ENCODE data around the gene LSM7. TPM values are rescaled to one million over a fixed set of nuclear protein-coding genes. Genes with fewer than 3 reads are reported as not detected.

Gene LSM7
- total RNA-seq, 1 experiment from 2014 or later: 270 TPM

DNA sequence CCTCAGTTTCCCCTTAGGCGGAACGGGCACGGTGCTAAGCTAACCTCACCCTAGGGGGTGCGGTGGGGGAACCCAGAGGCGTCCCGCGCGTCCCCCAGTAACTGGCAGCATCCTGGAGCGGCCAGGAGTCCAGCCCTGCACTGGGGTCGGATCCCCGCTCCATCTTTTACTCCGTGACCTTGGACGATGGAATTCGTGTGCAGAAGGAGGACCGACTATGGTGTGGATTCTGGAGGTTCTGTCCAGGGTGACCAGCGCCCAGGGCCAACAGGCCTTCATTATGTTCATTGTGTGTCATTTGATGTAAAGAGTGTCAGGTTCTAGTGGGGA is 728 bp upstream of the LSM7 start:
- Histone ChIP-seq H3K4me1 (replicated peaks) (peaks cover 13% of the 10 kb centered on the region), H3K4me3 (peak overlapping the region; percentile 96), H3K36me3 (peaks cover 38% of the 10 kb centered on the region), H3K9me3 (replicated peaks) (no peaks in the 10 kb centered on the region), H3K27me3 (replicated peaks) (no peaks in the 10 kb centered on the region), H3K27ac (peak overlapping the region; percentile 79)
- no peak for DNase-seq (ENCODE audit: low read depth in 1 of 2, low spot score in 2 of 2)

DNA sequence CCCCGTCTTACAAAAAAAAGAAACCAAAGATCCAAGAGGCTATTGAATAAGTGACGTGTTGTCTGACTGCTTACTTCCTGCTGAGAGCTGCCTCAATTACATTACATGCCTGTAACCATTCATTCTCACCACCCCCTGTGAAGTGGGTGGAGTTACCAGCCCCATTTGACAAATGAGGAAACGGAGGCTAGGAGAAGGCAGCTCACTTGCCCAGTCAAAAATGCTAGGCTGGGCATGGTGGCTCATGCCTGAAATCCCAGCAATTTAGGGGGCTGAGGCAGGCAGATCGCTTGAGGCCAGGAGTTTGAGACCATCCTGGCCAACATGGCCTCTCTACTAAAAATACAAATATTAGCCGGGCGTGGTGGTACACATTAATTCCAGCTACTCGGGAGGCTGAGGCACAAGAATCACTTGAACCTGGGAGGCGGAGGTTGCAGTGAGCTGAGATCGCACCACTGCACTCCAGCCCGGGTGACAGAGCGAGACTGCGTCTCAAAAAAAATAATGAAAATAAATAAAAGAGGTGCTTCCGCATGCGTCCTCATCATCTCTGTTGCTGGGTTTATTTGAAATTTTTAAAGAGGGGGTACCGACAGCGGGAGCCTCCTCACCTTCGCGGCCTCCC is 499 bp downstream of the LSM7 start:
- H3K4me3 ChIP-seq: peak overlapping the region; percentile 96
- H3K4me1 ChIP-seq (replicated peaks): peaks cover 13% of the 10 kb centered on the region
- H3K9me3 ChIP-seq (replicated peaks): no peaks in the 10 kb centered on the region
- H3K27ac ChIP-seq: peak overlapping the region; percentile 79
- peak; percentile 80 to 84 for DNase-seq (ENCODE audit: low read depth in 1 of 2, low spot score in 2 of 2)
- peaks cover 48% of the 10 kb centered on the region for H3K36me3 ChIP-seq
- no peaks in the 10 kb centered on the region for H3K27me3 ChIP-seq (replicated peaks)

DNA sequence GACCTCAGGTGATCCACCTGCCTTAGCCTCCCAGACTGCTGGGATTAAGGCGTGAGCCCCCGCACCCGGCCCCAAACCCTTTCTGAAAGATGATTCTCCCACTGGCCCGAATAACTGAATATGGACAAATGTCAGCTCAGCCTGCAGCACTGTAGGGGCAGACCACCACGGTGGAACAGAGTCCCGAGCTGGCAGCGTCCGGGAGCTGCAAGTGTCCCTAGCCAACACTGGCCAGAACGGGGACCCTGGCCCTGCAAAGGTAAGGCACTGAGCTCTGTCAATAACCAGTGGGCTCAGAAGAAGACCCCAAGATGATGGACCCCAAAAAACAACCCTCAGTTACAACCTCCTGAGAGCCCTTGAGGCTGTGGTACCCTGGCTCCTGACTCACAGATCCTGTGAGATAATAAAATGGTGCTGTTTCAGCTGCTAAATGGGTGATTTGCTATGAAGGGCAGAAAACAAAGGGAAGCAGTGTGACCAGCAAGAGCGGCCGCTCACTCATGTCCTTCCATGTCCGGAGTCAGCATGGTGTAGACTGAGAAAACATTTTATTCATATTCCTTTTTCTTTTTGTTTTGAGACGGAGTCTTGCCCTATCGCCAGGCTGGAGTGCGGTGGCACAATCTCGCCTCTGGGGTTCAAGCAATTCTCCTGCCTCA is 1.6 kb downstream of the LSM7 start:
- Histone ChIP-seq H3K36me3 (peaks cover 56% of the 10 kb centered on the region), H3K4me1 (replicated peaks) (peaks cover 13% of the 10 kb centered on the region), H3K27me3 (replicated peaks) (no peaks in the 10 kb centered on the region), H3K27ac (peak overlapping the region; percentile 79), H3K9me3 (replicated peaks) (no peaks in the 10 kb centered on the region), H3K4me3 (no peak overlapping the region; the same call in 1 of the 2 replicates)
- DNase-seq (ENCODE audit: low read depth in 1 of 2, low spot score in 2 of 2): no peak

DNA sequence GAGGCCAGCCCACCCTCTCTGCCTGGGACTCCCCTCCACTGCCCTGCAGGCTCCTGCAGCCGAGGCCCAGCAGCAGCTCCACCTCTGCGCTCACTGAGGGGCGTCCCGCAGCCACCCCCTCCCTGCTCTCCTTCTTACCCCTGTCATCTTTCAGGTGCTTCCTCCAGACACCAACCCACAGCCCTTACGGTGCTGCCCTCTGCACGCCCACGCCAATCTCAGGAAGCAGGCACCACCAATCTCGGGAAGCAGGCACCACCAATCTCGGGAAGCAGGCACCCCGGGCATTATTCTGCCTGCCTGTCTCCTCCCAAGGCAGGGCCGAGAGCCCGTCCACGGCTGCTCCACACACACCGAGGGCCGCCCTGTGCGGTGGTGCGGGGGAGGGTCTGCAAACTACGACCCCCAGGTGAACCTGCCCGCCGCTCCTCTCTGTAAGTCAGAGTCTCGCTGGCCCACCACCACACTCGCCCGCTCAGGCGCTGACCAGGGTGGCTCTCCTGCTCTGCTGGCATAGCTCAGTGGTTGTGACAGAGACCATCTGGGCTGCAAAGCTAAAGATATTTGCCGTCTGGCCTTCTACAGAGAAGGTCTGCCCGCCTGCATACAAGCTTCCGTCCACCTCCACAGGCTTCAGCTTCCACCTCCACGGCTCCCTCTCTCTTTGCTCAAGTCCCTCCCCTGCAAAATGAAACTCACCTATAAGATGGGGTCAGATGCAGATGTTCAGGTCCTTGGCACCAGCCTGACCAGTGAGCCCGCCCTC is 2.9 kb downstream of the LSM7 start:
- no peak for DNase-seq (ENCODE audit: low read depth in 1 of 2, low spot score in 2 of 2)
- Histone ChIP-seq H3K27me3 (replicated peaks) (no peaks in the 10 kb centered on the region), H3K9me3 (replicated peaks) (no peaks in the 10 kb centered on the region), H3K4me3 (no peak overlapping the region), H3K27ac (no peak overlapping the region), H3K36me3 (peaks cover 67% of the 10 kb centered on the region), H3K4me1 (replicated peaks) (peaks cover 13% of the 10 kb centered on the region)

DNA sequence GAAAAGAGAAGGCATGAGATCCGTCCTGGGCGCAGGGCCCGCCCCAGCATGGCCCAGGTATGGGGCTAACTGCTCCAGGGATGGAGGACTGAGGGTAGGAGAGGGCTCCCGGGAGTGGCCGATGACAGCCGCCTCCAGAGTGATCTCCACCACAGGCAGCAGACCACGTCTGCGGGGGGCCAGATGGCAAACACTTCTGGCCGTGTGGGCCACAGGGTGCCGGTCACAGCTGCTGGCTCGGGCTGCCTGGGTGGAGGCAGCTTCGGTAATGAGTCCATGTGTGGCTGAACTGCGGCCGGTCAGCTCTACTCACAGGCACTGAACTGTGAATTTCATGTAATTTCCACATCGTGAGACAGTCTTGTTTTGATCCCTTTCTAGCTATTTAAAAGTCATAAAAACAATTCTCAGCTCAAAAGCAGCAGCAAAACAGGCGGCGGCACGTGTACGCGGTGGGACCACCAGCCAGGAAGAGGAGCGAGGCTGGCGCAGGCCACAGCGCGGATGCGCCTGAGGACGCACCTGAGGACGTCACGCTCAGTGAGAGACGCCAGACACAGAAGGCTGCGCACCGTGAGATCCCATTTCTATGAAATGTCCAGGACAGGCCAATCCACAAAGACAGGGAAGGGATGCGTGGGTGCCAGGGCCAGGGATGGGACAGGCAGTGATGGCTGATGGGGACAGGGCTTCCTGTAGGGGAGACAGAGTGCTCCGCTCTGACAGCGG is 4.0 kb downstream of the LSM7 start:
- Histone ChIP-seq H3K36me3 (peaks cover 67% of the 10 kb centered on the region), H3K27me3 (replicated peaks) (no peaks in the 10 kb centered on the region), H3K4me1 (replicated peaks) (peaks cover 10% of the 10 kb centered on the region), H3K27ac (no peak overlapping the region), H3K9me3 (replicated peaks) (no peaks in the 10 kb centered on the region), H3K4me3 (no peak overlapping the region)
- no peak for DNase-seq (ENCODE audit: low read depth in 1 of 2, low spot score in 2 of 2)

DNA sequence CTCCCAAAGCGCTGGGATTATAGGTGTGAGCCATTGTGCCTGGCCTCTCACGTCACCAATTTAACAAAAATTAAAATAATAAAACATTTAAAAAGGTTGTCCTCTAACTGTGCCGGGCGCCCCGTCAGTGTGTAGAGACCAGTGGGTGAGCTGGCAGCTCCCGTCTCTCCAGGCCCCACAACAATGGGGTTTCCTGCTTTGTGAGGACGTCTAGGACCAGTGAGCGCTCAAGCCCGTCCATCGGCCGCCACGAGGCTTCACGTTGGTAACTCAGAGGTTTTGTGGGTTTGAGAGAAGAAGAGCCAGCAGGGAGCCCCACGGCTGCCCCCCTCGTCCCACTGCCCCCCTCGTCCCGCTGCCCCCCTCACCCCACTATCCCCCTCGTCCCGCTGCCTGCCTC is 4.7 kb downstream of the LSM7 start:
- Histone ChIP-seq H3K27me3 (replicated peaks) (no peaks in the 10 kb centered on the region), H3K27ac (no peak overlapping the region), H3K9me3 (replicated peaks) (no peaks in the 10 kb centered on the region), H3K36me3 (peaks cover 65% of the 10 kb centered on the region), H3K4me1 (replicated peaks) (peaks cover 7% of the 10 kb centered on the region), H3K4me3 (no peak overlapping the region)
- no peak for DNase-seq (ENCODE audit: low read depth in 1 of 2, low spot score in 2 of 2)

DNA sequence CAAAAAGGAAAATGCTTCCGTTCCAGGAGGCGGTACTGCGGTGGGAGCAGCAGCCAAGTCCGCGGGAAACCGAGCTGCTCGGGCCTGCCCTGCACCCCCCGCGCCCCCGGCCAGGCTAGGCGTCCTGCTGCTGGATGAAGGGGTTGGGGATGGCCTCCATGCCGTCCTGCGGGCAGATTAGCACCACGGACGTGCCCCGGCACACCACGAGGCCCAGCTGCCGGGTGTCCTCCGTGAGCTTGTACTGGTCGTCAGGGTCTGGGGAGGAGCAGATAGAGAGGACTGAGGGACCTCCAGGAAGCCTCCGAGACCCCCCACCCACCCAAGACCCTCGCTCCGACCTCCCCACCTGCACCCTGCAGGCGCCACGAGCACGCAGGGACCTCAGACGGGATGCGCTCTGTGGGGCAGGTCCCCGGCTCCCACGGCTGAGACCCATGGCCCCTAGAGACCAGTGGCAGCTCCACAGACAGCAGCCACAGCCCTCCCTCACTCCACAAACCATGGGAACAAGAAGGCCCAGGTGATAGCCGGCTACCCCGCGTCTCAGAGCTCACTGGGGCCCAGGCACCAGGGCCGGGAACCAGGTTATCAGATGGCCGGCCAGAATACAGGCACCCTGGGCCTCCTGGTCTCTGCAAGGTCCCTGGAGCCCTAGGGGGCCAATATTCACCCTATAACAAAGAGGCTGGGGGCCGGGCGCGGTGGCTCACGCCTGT is 6.7 kb downstream of the LSM7 start:
- Histone ChIP-seq H3K36me3 (peaks cover 52% of the 10 kb centered on the region), H3K27ac (no peak overlapping the region), H3K9me3 (replicated peaks) (no peaks in the 10 kb centered on the region), H3K4me3 (no peak overlapping the region), H3K4me1 (replicated peaks) (no peaks in the 10 kb centered on the region; the same call in 1 of the 2 replicates), H3K27me3 (replicated peaks) (no peaks in the 10 kb centered on the region)
- no peak for DNase-seq (ENCODE audit: low read depth in 1 of 2, low spot score in 2 of 2)

DNA sequence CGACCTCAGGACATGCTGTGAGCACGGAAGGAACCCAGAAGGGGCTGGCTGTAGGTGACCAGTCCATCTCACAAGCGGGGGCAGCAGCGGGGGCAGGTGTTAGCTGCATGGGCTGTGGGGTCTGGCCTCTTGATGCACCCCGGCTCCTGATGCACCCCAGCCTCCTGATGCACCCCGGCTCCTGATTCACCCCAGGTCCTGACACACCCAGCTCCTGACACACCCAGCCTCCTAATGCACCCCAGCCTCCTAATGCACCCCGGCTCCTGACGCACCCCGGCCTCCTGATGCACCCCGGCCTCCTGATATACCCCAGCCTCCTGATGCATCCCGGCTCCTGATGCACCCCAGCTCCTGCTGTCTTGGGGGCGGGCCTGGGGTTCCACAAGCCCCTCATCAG is 7.4 kb downstream of the LSM7 start:
- H3K4me3 ChIP-seq: no peak overlapping the region
- no peak for DNase-seq (ENCODE audit: low read depth in 1 of 2, low spot score in 2 of 2)
- peaks cover 44% of the 10 kb centered on the region for H3K36me3 ChIP-seq
- H3K27ac ChIP-seq: no peak overlapping the region
- peaks cover 2% of the 10 kb centered on the region; the same call in 1 of the 2 replicates for H3K9me3 ChIP-seq (replicated peaks)
- no peaks in the 10 kb centered on the region for H3K27me3 ChIP-seq (replicated peaks)
- H3K4me1 ChIP-seq (replicated peaks): no peaks in the 10 kb centered on the region

DNA sequence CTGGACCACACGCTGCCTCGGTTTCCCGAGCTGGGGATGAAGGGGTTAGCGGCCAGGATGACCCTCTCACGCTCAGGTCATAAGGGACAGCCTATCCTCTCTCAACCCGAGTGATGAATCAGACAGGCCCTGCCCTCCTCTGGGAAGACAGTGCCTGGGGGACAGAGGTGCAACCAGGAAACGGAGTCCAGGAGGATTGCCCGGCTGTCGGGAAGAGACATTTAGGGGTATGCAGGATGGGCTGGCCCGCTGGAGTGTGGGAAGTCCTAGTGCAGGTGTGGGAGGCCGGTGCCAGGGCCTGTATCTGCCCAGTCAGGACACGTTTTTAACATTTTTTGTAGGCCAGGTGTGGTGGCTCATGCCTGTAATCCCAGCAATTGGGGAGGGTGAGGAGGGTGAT is 8.3 kb downstream of the LSM7 start:
- H3K27ac ChIP-seq: no peak overlapping the region
- H3K4me1 ChIP-seq (replicated peaks): no peaks in the 10 kb centered on the region
- no peaks in the 10 kb centered on the region; the same call in 1 of the 2 replicates for H3K27me3 ChIP-seq (replicated peaks)
- H3K4me3 ChIP-seq: no peak overlapping the region
- DNase-seq (ENCODE audit: low read depth in 1 of 2, low spot score in 2 of 2): no peak
- H3K9me3 ChIP-seq (replicated peaks): peaks cover 11% of the 10 kb centered on the region
- H3K36me3 ChIP-seq: peaks cover 38% of the 10 kb centered on the region

DNA sequence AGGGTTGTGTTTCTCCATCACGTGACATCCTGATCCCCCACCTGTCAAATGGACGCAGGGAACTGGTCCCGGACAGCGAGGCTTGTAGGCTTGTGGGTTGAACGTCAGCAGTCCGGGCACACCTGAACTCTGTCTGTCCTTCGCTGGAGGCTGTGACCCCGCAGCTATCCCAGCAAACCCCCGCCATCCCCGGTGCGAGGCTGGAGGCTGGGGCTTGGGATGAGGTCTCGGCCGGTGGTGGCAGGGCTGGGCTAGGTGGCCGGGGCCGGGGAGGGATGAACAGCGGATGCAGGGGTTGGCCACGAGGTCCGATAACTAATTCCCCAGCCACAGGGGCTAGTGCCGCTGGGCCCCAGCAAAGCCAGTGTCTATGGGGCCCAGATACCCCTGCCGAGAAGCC is 8.8 kb downstream of the LSM7 start:
- Histone ChIP-seq H3K4me1 (replicated peaks) (no peaks in the 10 kb centered on the region), H3K27ac (no peak overlapping the region), H3K27me3 (replicated peaks) (no peaks in the 10 kb centered on the region; the same call in 1 of the 2 replicates), H3K4me3 (no peak overlapping the region), H3K36me3 (peaks cover 33% of the 10 kb centered on the region), H3K9me3 (replicated peaks) (peaks cover 15% of the 10 kb centered on the region)
- DNase-seq (ENCODE audit: low read depth in 1 of 2, low spot score in 2 of 2): no peak

DNA sequence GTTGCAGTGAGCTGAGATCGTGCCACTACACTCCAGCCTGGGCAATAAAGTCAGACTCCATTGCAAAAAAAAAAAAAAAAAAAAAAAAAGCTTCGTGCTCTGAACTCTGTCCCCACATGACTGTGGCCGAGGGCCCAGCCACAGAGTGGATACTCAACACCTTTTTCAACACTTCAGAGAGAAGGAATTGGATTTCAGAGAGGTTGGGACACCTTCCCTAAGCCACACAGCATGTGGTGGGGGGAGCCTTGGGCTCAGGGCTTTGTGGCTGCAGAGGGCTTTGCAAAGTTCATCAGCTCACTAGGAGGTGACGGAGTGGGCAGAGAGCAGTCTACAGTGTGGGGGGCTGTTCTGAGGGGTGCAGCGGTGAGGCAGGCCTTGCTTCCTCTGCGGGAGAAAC is 9.5 kb downstream of the LSM7 start:
- Histone ChIP-seq H3K36me3 (peaks cover 27% of the 10 kb centered on the region), H3K27ac (no peak overlapping the region), H3K27me3 (replicated peaks) (peaks cover 4% of the 10 kb centered on the region; the same call in 1 of the 2 replicates), H3K4me3 (no peak overlapping the region), H3K4me1 (replicated peaks) (no peaks in the 10 kb centered on the region), H3K9me3 (replicated peaks) (peaks cover 15% of the 10 kb centered on the region)
- DNase-seq (ENCODE audit: low read depth in 1 of 2, low spot score in 2 of 2): no peak

DNA sequence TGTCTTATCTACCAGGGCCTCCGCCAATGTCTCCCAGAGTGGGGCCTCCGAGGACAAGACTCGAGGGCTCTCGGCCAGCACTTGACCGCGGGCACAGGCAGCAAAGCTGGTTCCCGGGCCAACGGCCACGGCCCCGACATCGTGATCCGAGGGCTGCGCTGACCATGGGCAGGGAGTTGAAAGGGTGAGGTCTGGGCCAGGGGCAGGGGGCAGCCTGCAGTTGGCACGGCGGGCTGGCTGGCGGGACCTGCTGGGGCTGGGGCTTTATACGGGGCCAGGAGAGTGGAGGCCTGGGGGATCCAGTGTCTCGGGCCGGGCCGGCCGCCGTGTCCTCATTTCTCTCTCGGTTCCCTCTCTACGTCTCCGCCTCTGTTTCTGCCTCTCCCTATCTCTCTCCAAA is 10.6 kb downstream of the LSM7 start:
- Histone ChIP-seq H3K27me3 (replicated peaks) (peaks cover 5% of the 10 kb centered on the region; the same call in 1 of the 2 replicates), H3K4me1 (replicated peaks) (no peaks in the 10 kb centered on the region), H3K36me3 (peaks cover 17% of the 10 kb centered on the region), H3K9me3 (replicated peaks) (peaks cover 15% of the 10 kb centered on the region), H3K4me3 (no peak overlapping the region), H3K27ac (no peak overlapping the region)
- no peak for DNase-seq (ENCODE audit: low read depth in 1 of 2, low spot score in 2 of 2)

DNA sequence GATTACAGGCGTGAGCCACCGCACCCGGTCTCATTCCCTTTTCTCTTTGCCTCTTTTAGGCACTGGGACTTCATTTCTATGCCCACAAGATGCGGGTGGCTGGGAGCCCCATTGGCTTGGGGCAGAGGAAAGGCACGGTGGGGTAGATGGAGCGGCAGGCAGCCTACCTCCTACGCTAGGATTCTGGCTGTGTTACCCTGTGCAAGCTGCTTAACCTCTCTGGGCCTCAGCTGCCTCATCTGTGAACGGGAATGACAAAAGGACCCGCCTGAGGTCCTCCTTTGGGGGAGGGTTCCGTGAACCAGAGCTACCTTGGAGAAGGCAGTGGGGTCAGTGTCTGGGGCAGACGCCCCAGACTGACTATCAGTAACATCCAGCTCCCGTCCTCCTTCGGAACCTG is 11.1 kb downstream of the LSM7 start:
- H3K27me3 ChIP-seq (replicated peaks): peaks cover 7% of the 10 kb centered on the region
- H3K4me3 ChIP-seq: no peak overlapping the region
- H3K36me3 ChIP-seq: peaks cover 13% of the 10 kb centered on the region
- H3K9me3 ChIP-seq (replicated peaks): peaks cover 15% of the 10 kb centered on the region
- H3K4me1 ChIP-seq (replicated peaks): no peaks in the 10 kb centered on the region
- no peak for DNase-seq (ENCODE audit: low read depth in 1 of 2, low spot score in 2 of 2)
- no peak overlapping the region for H3K27ac ChIP-seq
